K562 (cell line): ENCODE measurements around the gene RLN1. TPM values are rescaled to one million over a fixed set of nuclear protein-coding genes. Genes with fewer than 3 reads are reported as not detected.
"Not testable (repeated sequence)": the region's sequence is repeated elsewhere in the genome, so short reads cannot be mapped to it uniquely, and the experiment has no call there.

Source experiments
- ATAC-seq: fragments of 200-7000 bp; cut with Tn5 transposase; 3 replicates; pipeline ENCODE4 v1.9.1; 2020; ENCODE audit warnings: moderate library complexity
- BruUV-seq: library from RNA; stranded (reverse); fragments of 400-500 nt; replicated peaks from 2 replicates; lab custom pipeline; 2021; lab: Mats Ljungman, UMichigan
- CTCF ChIA-PET: fragments of 300-600 bp; formaldehyde crosslinking; extraction: SDS; loops from one replicate; lab custom pipeline; 2021; ENCODE audit warnings: low intra/inter-chr PET ratio; lab: Yijun Ruan, JAX
- POLR2A ChIA-PET: fragments of 300-600, 350-650 bp; sonication (Branson Sonifier 250); formaldehyde crosslinking; extraction: SDS; loops from one replicate; lab custom pipeline; 2021; ENCODE audit warnings: antibody characterized with exemption, inconsistent platforms; lab: Yijun Ruan, JAX
- DNase-seq, 4 experiments: peaks; one replicate each; pipeline versions ENCODE4 v3.0.0 to v3.0.0-alpha.2; 2011 to 2018; ENCODE audit warnings: low spot score in 3 of 4, mixed read lengths in 3 of 4; ENCODE audit errors: extremely low read depth in 1 of 4
- FAIRE-seq: peaks from 2 replicates; lab custom pipeline; 2011; peaks lifted over from hg19 to GRCh38; lab: Jason Lieb, UNC
- H2AFZ ChIP-seq: 2 replicates; pipeline ENCODE4 v1.6.0; 2011; ENCODE audit warnings: low read depth, low read length, control low read depth, inconsistent platforms
- H3K27ac ChIP-seq: fragments of 200-600 bp; 3 replicates; pipeline ENCODE4 v1.8.0; 2011; ENCODE audit warnings: low read depth, mild to moderate bottlenecking, control low read depth, inconsistent platforms, low read length, moderate library complexity, mixed read lengths; ENCODE audit errors: extremely low read depth
- H3K27me3 ChIP-seq, 2 experiments: fragments of 300-600 bp in 1 of 2; 2 replicates in 1 of 2; 3 replicates in 1 of 2; pipeline versions ENCODE4 v1.6.0 to v1.8.0; 2011; ENCODE audit warnings: inconsistent platforms in 2 of 2, low read length in 2 of 2, mild to moderate bottlenecking in 1 of 2, mixed read lengths in 1 of 2, moderate library complexity in 1 of 2; ENCODE audit not compliant: control insufficient read depth in 2 of 2, insufficient read depth in 2 of 2
- H3K36me3 ChIP-seq: fragments of 300-600 bp; 3 replicates; pipeline ENCODE4 v1.8.0; 2011; ENCODE audit warnings: mild to moderate bottlenecking, low read length, inconsistent platforms; ENCODE audit not compliant: control insufficient read depth, insufficient read depth
- H3K4me1 ChIP-seq, 2 experiments: fragments of 200-600 bp in 1 of 2; replicated peaks in 1 of 2; 2 replicates in 1 of 2; 3 replicates in 1 of 2; pipeline versions ENCODE4 v1.5.1 to v1.8.0; 2011; ENCODE audit warnings: inconsistent platforms in 2 of 2, low read length in 2 of 2, mild to moderate bottlenecking in 1 of 2, mixed read lengths in 1 of 2, moderate library complexity in 1 of 2; ENCODE audit not compliant: control insufficient read depth in 2 of 2, insufficient read depth in 2 of 2
- H3K4me2 ChIP-seq: 2 replicates; pipeline ENCODE4 v1.6.1; 2011; ENCODE audit warnings: low read length, control low read depth, inconsistent platforms, mixed read lengths; ENCODE audit not compliant: insufficient read depth
- H3K4me3 ChIP-seq: fragments of 200-600 bp; sonication (generic), shearing (Covaris generic); 2 replicates; pipeline ENCODE4 v1.5.1; 2016; ENCODE audit warnings: control low read depth, inconsistent platforms
- H3K79me2 ChIP-seq: fragments of 200-600 bp; 3 replicates; pipeline ENCODE4 v1.8.0; 2011; ENCODE audit warnings: low read length, inconsistent platforms; ENCODE audit not compliant: control insufficient read depth, insufficient read depth
- H3K9ac ChIP-seq, 2 experiments: 2 replicates each; pipeline versions ENCODE4 v1.6.0 to v1.6.1; 2011; ENCODE audit warnings: low read depth in 2 of 2, low read length in 2 of 2, control low read depth in 1 of 2, inconsistent platforms in 1 of 2, mild to moderate bottlenecking in 1 of 2, mixed read lengths in 1 of 2; ENCODE audit not compliant: insufficient read depth in 1 of 2
- H3K9me1 ChIP-seq: one replicate; pipeline ENCODE4 v1.6.0; 2011; ENCODE audit warnings: inconsistent platforms, mild to moderate bottlenecking, low read length, moderate library complexity; ENCODE audit not compliant: control insufficient read depth, insufficient read depth
- H3K9me3 ChIP-seq: replicated peaks from 2 replicates; pipeline ENCODE4 v1.5.1; 2011; ENCODE audit warnings: low read depth, low read length, inconsistent platforms; ENCODE audit not compliant: control insufficient read depth, insufficient read depth
- H4K20me1 ChIP-seq: replicated peaks from 2 replicates; pipeline ENCODE4 v1.6.1; 2011; ENCODE audit warnings: low read length, inconsistent platforms, mixed read lengths; ENCODE audit not compliant: control insufficient read depth, insufficient read depth
- ARID1B ChIP-seq: fragments of 450-650 bp; IDR thresholded peaks from 2 replicates; pipeline ENCODE4 v1.6.1; 2016; ENCODE audit warnings: antibody characterized with exemption, mild to moderate bottlenecking, inconsistent platforms
- BHLHE40 ChIP-seq: IDR thresholded peaks from 2 replicates; pipeline ENCODE4 v1.6.1; 2011; ENCODE audit warnings: low read length, improper control_type of control experiment
- BRCA1 ChIP-seq, 2 experiments: fragments of 450-650 bp in 1 of 2; sonication (generic) in 1 of 2; formaldehyde crosslinking in 1 of 2; IDR thresholded peaks; 2 replicates each; pipeline versions ENCODE4 v1.5.0 to v1.6.1; 2017 to 2020; ENCODE audit warnings: mild to moderate bottlenecking in 1 of 2, missing genetic modification reagents in 1 of 2
- C11orf30 ChIP-seq: fragments of 450-650 bp; IDR thresholded peaks from 2 replicates; pipeline ENCODE4 v1.6.1; 2016; ENCODE audit warnings: low read depth, mild to moderate bottlenecking
- FOXJ2 ChIP-seq: fragments of 200-800 bp; sonication (Bioruptor generic); IDR thresholded peaks from 2 replicates; pipeline ENCODE4 v1.6.1; 2016; ENCODE audit warnings: missing genetic modification characterization, missing compliant biosample characterization
- GMEB1 ChIP-seq: fragments of 250-450 bp; sonication (Bioruptor Pico); IDR thresholded peaks from 2 replicates; pipeline ENCODE4 v1.4.0; 2020; ENCODE audit warnings: mild to moderate bottlenecking
- GTF2A2 ChIP-seq: IDR thresholded peaks from 2 replicates; pipeline ENCODE4 v1.6.1; 2016; ENCODE audit warnings: mild to moderate bottlenecking, missing genetic modification characterization, missing compliant biosample characterization
- HMG20A ChIP-seq: fragments of 450-650 bp; formaldehyde crosslinking; conservative IDR thresholded peaks from 2 replicates; pipeline ENCODE4 v1.4.0; 2020; ENCODE audit warnings: mild to moderate bottlenecking, mixed read lengths
- PCBP1 ChIP-seq: fragments of 200-400 bp; formaldehyde crosslinking; IDR thresholded peaks from 2 replicates; pipeline ENCODE4 v1.6.1; 2018; ENCODE audit warnings: mild to moderate bottlenecking, low read depth, low read length; ENCODE audit not compliant: poor library complexity, severe bottlenecking
- POLR2B ChIP-seq: fragments of 450-650 bp; IDR thresholded peaks from 2 replicates; pipeline ENCODE4 v1.6.1; 2018; ENCODE audit warnings: low read depth; ENCODE audit not compliant: partially characterized antibody
- PREB ChIP-seq: sonication (generic); formaldehyde crosslinking; IDR thresholded peaks from 2 replicates; pipeline ENCODE4 v1.8.1; 2023; ENCODE audit warnings: mild to moderate bottlenecking, missing genetic modification reagents
- ZNF146 ChIP-seq: IDR thresholded peaks from one replicate; pipeline ENCODE4 v1.6.1; 2018; ENCODE audit warnings: missing compliant biosample characterization; ENCODE audit not compliant: unreplicated experiment
- WGBS: fragments of 100-300 bp; shearing (Covaris generic); methylation state at CpG from one replicate; pipeline ENCODE4 v1.1.6; 2016; ENCODE audit warnings: low coverage, mixed read lengths; ENCODE audit not compliant: insufficient coverage; ENCODE audit errors: missing lambda C conversion rate; 5-methylcytosine and 5-hydroxymethylcytosine counted together
- in situ Hi-C: fragments of 300-500 bp; cut with MboI; formaldehyde crosslinking; loops from 4 replicates; pipeline ENCODE4 v1.15.0; 2018; ENCODE audit warnings: inconsistent platforms, mixed read lengths
- intact Hi-C: fragments of 100-400 bp; cut with micrococcal nuclease; formaldehyde crosslinking; loops from 2 replicates; pipeline ENCODE4 v1.14.2; 2022
- polyA plus RNA-seq, 8 experiments: library from polyadenylated mRNA; depleted of rRNA in 4 of 8; stranded (reverse) in 5 of 8; unstranded in 3 of 8; fragments of >200 nt; fragmentation: Nextera tagmentation in 2 of 8; fragmentation: Illumina TruSeq in 1 of 8; extraction: Ambion mirVana in 2 of 8; extraction: Trizol in 1 of 8; gene quantifications; 2 replicates each; pipeline versions ENCODE4 v1.2.1 to v1.2.3, GENCODE V29; 2011 to 2014; ENCODE audit warnings: inconsistent platforms in 1 of 8, missing spikeins in 1 of 8
- total RNA-seq, 7 experiments: library from RNA; depleted of rRNA in 6 of 7; stranded (reverse); fragments of >200 nt in 6 of 7; fragmentation: Illumina TruSeq in 2 of 7; extraction: Trizol in 2 of 7; gene quantifications; 2 replicates each; pipeline versions ENCODE4 v1.2.1 to v1.2.3, GENCODE V29; 2011 to 2021; ENCODE audit warnings: low replicate concordance in 1 of 7

The RLN1 gene
- total and polyA plus RNA-seq, 9 of the 15 experiments (the other 6 are each of a cell fraction or from before 2014, with no cell fraction given), result not detected

DNA sequence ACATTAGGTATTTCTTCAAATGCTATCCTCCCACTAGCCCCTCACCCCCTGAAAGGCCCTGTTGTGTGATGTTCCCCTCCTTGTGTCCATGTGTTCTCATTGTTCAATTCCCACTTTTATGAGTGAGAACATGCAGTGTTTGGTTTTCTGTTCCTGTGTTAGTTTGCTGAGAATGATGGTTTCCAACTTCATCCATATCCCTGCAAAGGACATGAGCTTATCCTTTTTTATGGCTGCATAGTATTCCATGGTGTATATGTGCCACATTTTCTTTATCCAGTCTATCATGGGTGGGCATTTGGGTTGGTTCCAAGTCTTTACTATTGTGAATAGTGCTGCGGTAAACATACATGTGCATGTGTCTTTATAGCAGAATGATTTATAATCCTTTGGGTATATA is 23.3 kb downstream of the RLN1 start:
- H3K9me3 ChIP-seq, H3K4me2 ChIP-seq, intact Hi-C loops, H3K9ac ChIP-seq, H3K27ac ChIP-seq, H3K27me3 ChIP-seq, ATAC-seq, CTCF ChIA-PET, H2AFZ ChIP-seq, H3K4me1 ChIP-seq, DNase-seq, H3K79me2 ChIP-seq, H4K20me1 ChIP-seq, POLR2A ChIA-PET, in situ Hi-C loops, FAIRE-seq, H3K36me3 ChIP-seq, H3K9me1 ChIP-seq, BruUV-seq, H3K4me3 ChIP-seq: not testable (repeated sequence)
- peak; percentile 54 for TF ChIP-seq ZNF146 (CRISPR knock-in tag)
- WGBS, result 0% methylated on average over 1 of the region's 1 CpG

DNA sequence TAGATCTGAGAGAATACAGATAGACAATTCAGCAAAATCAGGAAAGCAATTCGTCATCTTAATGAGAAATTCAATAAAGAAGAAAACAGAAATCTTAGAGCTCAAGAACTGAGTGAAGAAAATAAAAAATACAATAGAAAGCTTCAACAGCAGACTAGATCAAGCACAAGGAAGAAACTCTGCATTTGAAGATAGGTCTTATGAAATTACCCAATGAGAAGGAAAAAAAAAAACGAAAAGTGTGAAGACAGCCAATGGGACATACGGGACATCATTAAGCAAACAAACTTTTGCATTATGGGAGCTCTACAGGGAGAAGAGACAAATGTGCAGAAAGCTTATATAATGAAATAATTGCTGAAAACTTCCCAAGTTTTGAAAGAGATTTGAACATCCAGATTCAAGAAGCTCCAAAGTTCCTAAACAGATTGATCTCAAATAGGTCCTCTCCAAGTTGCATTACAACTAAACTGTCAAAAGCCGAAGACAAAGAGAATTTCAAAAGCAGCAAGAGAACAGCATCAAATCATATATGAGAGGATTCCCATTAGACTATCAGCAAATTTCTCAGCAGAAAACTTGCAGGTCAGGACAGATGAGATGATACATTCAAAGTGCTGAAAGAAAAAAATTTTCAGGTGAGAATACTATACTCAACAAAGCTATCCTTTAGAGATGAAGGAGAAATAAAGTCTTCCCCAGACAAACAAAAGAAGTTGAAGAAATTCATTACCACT is 24.3 kb downstream of the RLN1 start:
- WGBS, result 0% methylated on average over 3 of the region's 4 CpGs
- Histone ChIP-seq H2AFZ (no peak overlapping the region), H3K4me3 (no peak overlapping the region), H3K4me1 (no peaks in the 10 kb centered on the region), H3K9ac (no peak overlapping the region), H3K9me3 (no peaks in the 10 kb centered on the region), H3K4me2 (no peak overlapping the region), H3K27me3 (no peaks in the 10 kb centered on the region), H3K36me3 (no peaks in the 10 kb centered on the region), H4K20me1 (no peaks in the 10 kb centered on the region), H3K27ac (no peak overlapping the region), H3K9me1 (no peaks in the 10 kb centered on the region), H3K79me2 (no peaks in the 10 kb centered on the region)
- intact Hi-C loops, result no loop called here
- ATAC-seq (no peak), FAIRE-seq (no peak), DNase-seq (no peak)
- BruUV-seq, result no TSS peak
- POLR2A ChIA-PET, result no interaction called here
- TF ChIP-seq C11orf30 (no peak), HMG20A (no peak), FOXJ2 (tag) (no peak), GTF2A2 (no peak), PCBP1 (no peak), BHLHE40 (no peak), GMEB1 (CRISPR knock-in tag) (no peak), BRCA1 (IDR thresholded peaks at IDR 0.05) (no peak), BRCA1 (CRISPR knock-in tag; IDR thresholded peaks at IDR 0.05) (no peak), PREB (CRISPR knock-in tag) (no peak), ARID1B (no peak), POLR2B (no peak)
- CTCF ChIA-PET, result no interaction called here
- in situ Hi-C loops, result no loop called here
